Sigmoid colon (tissue), 4 donors: ENCODE data around the gene CACNA1C.

Experiments used
- CTCF ChIP-seq, 4 experiments: fragments of 450-650 bp in 3 of 4; fragments of 200-600 bp in 1 of 4; IDR thresholded peaks; one replicate each; pipeline ENCODE4 v1.5.1; 2016 to 2019; ENCODE audit warnings: antibody characterized with exemption in 4 of 4, mild to moderate bottlenecking in 3 of 4, moderate library complexity in 2 of 4
- EP300 ChIP-seq, 4 donors: sonication (generic); formaldehyde crosslinking; IDR thresholded peaks; one replicate each; pipeline ENCODE4 v1.6.1; 2017; ENCODE audit warnings: antibody characterized with exemption in 4 of 4
- POLR2A ChIP-seq, 2 donors: fragments of 450-650 bp; IDR thresholded peaks; one replicate each; pipeline ENCODE4 v1.6.1; 2016; ENCODE audit warnings: antibody characterized with exemption in 2 of 2, mild to moderate bottlenecking in 2 of 2, moderate library complexity in 2 of 2
- POLR2AphosphoS5 ChIP-seq, 4 donors: sonication (generic); formaldehyde crosslinking; IDR thresholded peaks; one replicate each; pipeline ENCODE4 v1.6.1; 2017; ENCODE audit warnings: antibody characterized with exemption in 4 of 4

GRCh38 chr12:2622460-2622859 is 569.7 kb downstream of the CACNA1C start:
- no peak for TF ChIP-seq POLR2A (IDR thresholded peaks at IDR 0.05)
- no peak for TF ChIP-seq POLR2AphosphoS5 (IDR thresholded peaks at IDR 0.05)
- TF ChIP-seq EP300 (IDR thresholded peaks at IDR 0.05) = no peak
- no peak for TF ChIP-seq CTCF (IDR thresholded peaks at IDR 0.05)
